G401.6 (cell line): ENCODE results near the gene CLDN22.
A peak's percentile ranks its signal among the peaks of the same experiment; 100 is the strongest.

Source experiments
- FAIRE-seq: peaks from 2 replicates; lab custom pipeline; 2012; peaks lifted over from hg19 to GRCh38; lab: Jason Lieb, UNC

CLDN22 gene

DNA sequence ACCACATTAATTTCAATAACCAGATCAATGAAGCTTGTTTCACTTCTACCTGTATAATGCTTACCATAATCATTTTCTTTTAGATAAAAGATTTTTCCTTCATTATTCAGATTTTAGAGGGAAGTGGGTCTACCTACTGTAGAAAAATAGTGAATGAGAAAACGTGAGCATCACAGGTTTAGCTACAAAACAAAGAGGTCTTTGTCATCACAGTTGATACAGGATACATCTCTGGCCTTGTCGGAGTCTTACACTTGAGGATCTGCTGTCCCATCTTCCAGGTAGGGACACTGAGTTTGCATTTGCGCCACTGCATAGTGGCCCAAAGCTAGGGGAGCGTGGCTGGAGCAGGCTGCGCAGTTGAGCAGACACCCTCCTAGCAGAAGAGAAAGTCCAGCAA is 1.4 kb upstream of the CLDN22 start:
- FAIRE-seq, result no peak

DNA sequence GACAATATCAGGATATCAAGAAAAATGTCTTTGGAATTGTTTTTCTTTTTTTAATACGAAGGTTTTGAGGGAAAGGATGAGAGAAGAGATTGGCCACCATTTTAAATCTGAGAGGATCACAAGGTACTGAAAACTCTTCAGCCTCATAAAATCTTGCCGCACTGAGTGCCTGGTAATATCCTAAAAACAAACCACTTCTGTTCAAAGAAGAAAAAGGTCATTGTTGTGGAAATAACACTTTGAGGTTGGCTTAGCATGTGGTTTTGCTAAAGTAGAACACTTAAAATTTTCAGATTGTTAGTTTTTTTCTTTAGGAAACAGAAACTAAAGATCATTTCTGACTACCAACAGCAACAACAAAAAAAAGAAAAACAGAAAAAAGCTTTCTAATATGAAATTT is 1.0 kb upstream of the CLDN22 start:
- no peak for FAIRE-seq

DNA sequence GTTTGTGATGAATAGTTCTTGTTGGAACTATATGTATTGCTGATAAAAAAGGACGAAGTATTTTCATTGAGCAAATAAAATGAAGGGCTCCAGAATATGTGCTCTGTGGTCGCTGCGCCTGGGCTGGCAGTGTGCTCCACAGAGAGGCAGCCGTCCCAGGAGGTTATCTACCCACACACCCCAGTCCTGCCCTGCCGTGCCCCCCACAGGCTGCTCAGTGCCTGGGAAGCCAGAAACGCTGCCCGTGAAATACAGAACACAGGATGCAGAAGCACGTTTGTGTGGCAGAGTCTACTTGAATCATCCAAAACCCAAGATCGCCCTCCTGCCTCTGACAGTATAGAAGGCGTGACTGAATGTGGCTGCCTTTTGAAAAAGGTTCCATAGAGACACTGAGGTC is 1.4 kb downstream of the CLDN22 start:
- no peak for FAIRE-seq

DNA sequence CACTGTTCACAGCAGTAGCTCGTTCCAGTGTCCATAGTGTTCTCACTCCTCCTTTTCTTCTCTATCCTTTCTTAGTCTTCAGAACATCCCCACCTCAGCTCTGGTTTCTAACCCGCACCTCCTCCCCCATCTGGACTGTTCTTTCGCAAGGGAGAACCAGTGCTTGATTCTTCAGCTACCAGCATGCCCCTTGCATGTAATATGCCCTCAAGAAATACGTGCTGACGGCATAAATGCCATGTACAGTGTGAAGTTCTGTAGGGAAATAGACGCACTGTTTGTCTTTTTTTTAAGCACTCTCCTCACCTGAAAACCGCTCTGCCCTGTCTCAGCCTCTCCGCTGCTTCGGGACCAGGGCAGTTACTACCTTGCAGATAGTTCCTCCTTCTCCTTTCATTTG is 5.3 kb downstream of the CLDN22 start:
- FAIRE-seq, result no peak

DNA sequence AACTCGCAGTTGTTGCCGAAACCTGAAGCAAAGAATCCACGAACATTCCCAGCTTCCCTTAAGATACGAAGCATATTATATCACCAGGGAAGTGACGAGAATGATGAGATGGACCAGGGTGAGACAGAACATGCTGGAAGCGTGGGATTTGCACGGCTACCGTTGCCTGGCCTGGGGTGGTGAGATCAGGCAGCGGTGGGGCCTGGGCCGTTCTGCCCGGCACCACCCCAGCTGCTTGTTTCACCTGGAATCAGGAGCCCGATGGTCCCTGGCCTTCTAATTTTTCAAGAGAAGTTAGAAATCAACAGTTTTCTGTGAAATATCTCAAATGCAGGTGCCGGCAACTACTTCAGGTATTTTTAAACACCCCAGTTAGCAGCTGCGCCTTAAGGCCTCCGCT is 5.7 kb downstream of the CLDN22 start:
- FAIRE-seq, result no peak

DNA sequence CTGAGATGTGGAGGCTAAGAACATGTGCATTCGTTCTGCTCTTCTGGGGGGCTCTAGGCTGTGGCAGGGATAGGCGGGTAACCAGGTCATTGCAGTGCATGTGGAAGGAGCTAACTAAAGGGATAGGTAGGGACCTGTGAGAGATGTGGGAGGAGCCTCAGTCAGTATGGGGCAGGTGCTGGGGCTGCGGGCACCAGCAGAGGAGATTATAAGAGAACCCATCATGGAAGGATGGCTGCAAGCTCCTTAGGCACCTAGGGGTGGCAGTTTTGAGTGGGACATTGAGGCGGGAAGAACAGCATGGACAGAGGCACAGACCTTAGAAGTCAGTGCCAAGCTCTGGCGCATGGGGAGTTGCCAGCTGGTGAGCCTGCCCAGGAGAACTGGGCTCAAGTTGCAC is 7.2 kb downstream of the CLDN22 start:
- FAIRE-seq, result no peak

DNA sequence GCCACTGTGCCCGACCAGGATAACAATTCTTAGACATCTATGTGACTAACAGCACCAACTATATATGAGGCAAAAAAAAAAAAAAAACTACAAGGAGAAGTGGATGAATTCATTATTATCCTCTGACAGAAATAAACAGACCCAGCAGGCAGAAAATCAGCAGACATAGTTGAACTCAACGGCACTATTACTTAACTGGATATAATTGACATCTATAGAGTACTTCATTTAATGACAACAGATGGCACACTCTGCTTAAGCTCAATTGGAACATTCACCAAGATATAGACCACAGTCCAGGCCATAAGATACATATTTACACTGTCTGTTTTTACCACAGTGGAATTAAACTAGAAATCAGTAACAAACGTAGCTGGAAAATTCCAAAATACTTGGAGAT is 13.3 kb downstream of the CLDN22 start:
- FAIRE-seq, result no peak

DNA sequence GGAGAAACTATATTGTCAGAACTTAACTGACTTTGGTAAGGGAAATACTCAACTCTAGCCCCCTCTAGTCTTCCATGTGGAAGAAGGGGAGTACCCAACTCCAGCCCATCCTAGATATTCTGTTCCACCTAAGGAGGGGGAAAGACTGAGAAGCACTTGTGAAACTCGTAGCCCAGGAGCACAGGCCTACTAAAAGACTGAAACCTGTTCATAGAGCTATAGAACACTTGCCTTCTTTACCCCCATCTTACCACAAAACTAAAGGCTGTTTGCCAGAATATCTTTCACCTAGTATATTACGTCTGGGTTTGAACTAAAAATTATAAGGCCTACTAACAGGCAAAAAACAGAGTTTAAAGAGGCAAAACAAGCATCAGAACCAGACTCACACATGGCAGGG is 15.5 kb downstream of the CLDN22 start:
- FAIRE-seq, result no peak

DNA sequence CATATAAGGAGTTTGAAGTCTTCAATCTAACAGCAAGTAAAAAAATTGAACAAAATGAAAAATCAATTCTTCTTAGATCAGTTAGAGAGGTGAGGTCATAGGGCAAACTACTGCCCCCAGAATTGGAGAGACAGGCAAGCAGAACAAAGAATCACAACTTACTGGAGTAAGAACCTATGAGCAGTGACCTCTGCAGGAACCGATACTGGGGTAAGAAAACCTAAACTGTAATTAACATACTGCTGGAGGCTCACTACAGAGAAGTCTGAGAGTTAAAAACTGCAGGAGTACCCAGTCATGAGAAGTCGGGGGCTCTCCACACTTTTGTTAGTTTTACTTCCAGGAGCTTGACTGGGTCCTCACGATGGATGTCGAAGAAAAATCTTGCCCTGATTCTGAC is 16.0 kb downstream of the CLDN22 start:
- no peak for FAIRE-seq

DNA sequence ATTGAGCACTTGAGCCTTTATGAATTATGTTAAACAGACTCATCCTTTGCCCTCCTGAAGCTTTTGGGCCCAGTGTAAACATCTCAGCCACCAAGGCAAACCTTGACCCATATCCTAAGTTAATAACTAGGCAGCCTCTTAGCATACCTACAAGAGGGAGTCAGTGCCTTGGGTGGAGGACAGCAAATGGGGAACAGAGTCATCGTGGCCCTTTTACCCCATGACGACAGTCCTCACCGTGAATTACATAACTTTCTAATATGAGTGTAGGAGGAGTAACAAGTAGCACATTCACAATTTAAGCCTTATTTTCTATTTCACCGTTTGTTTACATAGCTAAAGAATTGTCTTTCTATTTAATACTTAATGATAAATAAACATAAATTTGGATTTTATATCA is 16.8 kb downstream of the CLDN22 start:
- no peak for FAIRE-seq

DNA sequence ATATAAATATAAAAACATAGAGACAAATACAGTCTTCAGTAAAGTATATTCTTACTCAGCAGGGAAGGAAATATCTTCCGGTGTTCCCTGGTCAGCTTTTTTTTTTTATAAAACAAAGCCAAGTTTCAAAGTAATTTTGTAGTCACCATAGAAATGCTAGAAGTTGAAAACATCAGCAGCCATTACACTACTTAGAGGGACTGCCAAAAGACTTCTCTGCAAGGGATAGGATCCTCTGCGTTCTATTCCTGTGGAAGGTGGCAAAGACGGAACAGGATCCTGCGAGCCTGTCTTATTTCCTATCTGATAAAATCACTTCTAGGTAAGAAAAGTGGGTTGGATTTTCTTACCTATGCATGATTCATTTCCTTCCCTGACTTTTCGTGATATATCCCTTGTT is 19.4 kb downstream of the CLDN22 start:
- FAIRE-seq, result no peak

DNA sequence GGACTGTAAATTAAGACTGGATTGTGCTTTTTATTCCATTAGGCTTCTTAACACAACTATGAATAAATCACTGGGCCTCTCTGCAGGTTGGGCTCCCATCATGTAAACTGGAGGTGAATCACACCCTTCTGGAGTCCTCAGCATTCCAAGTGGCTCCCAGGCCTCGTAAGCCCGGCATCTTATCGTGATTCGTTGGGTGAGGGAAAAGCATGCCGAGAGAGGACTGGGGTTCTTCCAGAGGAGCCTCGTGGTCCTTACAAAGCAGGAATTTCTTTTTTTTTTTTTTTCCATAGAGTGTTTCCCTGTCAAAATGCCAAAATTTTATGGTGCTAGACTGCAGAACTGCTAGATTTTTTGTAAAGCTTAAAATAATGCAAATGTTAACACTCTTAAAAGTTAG is 20.0 kb downstream of the CLDN22 start:
- FAIRE-seq, result no peak

DNA sequence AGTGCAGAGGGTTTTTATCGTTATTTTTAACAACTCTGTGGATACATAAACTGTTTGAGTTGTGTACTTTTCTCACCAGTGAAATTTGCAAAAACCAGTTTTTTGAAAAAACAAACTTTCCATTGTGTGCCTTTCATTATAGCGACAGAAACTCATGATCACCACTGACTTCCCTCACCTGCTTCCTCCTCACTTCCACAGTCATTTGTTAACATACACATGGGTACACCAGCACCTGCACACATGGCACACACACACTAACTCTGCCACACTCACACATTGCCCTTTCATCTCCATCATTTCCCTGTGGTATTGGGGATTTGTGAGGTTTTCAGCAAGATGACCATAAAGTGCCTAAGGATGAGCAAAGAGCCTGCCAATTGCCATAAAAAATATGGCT is 20.6 kb downstream of the CLDN22 start:
- no peak for FAIRE-seq

DNA sequence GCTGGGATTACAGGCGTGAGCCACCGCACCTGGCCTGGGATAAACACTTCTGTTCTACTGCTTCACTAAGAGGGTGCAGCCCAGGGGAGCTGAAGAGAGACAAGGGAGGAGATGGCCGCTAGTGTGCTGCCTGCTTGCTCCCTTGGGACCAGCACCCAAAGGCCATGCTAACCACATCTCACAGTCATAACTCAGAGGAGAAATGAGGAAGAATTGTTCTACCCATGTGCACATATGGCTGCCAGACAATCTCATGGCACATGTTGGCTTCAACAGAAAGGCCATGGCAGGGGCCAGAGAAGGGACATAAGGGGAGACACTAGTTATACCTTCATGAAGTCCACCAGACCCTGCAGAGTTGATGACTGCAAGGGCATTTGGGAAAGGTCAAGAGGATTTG is 22.4 kb downstream of the CLDN22 start:
- no peak for FAIRE-seq

DNA sequence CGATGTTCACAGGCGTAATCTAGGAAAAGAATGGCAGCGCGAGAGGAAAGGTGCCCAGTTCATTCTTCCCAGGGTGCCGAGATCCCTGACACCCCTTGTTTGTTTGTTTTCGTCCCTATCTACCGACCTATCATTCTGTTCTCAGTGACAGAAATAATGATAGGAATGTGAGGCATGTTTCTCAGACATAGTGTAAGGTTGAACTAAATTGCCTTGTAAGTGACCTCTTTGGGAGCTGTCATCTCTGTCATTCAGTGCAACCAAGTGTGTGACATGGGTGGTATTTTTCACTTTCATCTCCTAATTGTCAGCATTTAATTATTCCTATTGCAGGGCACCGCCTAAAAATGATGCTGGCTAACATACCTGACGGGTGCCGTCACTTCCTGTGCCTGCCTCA is 24.4 kb downstream of the CLDN22 start:
- FAIRE-seq, result no peak

DNA sequence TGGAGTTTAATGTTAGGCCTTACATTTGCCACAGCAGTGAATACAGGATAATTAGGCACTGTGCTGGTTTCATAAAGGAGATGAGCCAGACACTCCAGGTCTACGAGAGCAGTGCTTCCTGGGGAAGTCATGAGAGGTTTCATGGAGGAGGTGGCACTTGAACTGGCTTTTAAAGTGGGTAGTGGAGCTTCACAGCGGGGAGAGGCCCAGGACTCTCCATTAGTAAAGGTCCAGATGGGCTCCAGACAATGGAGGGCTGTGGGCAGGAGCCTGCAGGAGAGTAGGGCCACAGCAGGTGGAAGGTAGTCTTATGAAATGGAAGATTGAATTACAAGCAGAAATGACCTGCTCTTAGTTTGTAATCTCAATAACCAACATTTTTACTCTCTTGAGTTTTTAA is 29.0 kb downstream of the CLDN22 start:
- no peak for FAIRE-seq

DNA sequence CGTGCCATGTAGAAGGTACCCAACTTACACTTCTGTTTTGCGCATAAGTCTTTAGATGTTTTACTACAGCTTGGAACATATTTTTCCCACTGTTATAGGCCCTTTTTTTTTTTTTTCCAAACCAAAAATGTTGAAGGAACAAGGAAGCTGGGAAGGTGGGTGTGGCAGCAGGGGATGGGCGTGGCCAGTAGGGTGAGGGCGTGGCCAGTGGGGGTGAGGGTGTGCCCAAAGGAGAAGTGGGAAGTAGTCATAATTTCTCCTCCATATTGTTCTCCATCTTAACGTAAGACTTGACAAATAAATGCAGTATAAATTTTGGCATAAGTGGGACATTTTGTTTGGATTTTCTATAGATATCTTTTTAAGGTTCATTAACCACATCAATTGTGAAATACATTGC is 30.4 kb downstream of the CLDN22 start:
- FAIRE-seq, result no peak

DNA sequence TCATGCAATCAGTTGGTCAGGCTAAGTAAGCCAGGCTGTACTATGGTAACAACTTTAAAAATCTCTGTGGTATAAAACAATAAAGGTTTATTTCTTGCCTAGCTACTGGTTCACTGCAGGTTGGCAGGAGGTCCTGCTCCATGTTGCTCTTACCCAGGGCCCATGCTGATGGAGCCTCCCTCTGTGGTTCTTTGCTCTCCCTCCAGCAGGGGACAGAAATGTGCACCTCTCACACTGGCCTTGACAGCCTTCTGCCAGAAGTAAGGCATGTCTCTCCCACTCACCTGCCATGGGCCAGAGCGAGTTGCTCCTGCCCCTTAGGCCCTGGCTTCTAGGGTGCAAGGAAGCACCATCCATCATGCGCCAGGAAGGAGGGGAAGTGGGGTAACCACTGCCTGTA is 31.1 kb downstream of the CLDN22 start:
- no peak for FAIRE-seq

DNA sequence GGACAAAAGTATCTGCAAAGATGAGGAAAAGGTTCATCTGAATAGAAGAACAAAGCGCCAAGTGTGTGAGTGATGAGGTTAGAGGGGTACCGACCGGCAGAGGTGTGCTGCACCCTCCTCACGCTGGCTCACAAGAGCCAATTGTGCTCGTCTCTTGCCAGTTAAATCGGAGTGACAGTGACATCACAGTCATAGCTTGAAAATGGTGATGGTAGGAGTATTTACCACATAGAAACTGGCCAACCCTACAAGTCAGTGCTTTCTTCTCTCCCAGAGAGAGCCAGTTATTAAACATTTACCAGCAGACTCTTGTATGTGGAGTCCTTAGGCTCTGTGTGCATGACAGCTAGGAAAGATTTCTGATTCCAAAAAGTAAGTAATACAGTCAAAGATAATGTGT is 32.4 kb downstream of the CLDN22 start:
- no peak for FAIRE-seq

DNA sequence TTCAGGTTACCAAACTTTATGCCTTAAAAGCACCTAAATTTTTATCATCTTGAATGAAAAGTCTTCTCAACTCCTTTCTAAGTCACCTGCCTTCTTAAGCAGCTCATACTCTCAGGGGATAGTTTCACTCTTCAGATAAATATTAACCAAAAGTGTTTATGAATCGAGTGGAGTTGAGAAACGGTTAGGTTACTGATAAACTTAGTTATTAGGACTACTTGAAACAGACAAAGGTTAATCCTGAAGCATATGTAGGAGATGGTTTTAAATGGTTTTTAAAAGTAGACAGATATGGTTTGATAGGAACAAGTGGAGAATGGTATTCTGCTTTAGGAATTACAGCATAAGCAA is 32.8 kb downstream of the CLDN22 start:
- no peak for FAIRE-seq

DNA sequence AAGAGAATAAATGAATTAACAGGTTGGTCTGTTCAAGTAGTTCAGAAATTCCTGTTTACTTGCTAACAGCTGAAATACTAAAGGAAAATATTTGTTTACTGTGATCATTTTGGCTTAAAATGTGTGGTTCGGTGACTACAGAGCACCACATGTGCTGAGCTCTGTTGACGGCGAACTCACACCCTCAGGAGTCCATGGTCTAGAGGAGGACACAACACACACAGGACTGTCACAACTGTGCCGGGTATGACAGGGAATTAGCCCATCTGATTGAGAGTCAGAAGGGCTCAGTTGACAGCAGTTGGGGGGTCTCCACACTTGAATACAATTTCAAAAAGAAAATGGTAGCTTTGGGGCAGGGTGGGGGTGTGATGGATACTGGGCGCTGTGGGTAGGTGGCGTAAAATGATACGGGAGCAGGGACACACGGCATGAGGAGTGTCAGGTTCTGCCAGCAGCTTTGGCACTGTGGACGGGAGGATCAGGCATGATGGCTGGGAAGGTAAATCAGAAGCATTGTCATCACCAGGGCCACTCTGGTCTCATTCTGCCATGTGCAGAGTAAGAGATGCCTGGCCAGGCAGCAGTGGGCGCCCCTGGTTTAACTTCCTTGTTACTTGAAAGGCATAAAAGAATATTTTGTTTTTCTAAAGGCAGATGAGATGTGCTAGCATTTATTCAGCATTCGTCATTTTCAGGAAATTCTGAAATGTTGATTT is 33.3 kb downstream of the CLDN22 start:
- no peak for FAIRE-seq

DNA sequence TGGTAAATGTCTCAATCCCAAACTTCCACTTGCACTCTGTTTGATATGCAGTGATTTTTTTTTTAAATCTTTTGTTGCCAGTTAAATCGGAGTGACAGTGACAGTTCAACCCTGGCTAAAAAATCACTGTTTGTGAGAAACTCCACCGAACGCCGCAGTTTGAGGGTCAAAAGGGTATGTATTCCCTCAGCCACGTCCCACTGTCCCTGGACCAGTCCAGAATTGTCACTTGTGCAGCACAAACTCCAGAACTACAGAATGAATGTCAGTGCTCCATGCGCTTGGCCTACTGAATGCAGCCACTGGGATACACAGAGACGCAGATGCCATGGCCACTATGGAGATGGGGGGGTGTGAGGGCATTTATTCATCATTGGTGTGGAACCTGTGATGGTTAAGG is 34.2 kb downstream of the CLDN22 start:
- FAIRE-seq, result no peak

DNA sequence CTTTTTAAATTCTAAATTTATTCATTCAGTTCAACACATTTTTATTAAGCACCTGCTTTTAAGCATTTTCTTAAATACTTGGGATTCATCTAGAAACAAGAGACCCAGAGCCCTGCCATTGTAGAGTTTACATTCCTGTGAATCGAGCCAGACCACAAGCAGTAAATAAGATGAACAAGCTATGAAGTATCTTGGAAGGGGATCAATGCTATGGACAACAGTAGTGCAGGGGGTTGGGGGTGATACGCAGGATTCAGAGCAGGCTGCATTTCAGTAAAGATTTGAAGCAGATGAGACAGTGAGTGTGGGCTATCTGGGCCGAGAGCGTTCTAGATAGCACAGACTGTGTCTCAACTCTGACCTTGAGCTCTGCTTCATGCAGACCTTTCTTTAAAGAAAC is 35.1 kb downstream of the CLDN22 start:
- FAIRE-seq, result no peak

DNA sequence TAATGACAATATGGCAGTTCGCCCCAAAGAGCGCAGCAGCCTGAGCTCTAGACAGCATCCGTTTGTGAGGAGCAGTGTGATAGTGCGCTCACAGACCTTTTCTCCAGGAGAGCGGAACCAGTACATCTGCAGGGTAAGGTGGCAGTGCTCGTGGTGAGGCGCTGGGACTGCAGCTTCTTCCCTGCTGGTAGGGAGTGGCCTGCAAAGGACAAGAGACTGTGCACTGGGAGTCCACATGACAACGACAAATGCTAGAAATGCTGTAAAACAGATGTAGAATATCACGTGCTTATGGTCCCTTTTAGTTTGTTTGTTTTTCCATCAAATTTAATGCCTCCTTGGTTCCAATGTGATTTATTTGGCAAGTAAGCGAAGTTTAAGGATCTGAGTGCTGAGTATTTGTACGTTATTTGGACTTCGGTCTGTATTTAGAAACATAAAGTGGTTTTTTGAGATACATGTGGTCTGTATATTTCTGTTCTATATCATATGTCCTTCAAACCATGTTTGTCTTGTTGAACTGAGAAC is 35.8 kb downstream of the CLDN22 start:
- FAIRE-seq, result no peak

DNA sequence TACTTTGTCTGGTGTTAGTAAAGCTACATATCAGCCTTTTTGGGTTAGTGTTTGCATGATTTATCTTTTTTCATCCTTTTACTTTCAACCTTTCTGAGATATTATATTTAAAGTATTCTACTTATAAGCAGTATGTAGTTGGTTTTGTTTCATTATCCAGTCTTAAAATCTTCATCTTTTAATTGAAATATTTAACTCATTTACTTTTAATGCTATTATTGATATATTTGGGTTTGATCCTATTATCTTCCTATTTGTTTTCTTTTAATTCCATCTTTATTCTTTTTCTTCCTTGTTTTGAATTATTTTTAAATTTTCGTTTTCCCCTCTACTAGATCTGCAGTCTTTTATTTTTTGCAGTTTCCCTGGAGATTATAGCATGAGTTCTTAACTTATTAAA is 44.0 kb downstream of the CLDN22 start:
- FAIRE-seq, result peak; percentile 53
